ENCODE measurements around the gene MCTP2.

Gene MCTP2, protein sequence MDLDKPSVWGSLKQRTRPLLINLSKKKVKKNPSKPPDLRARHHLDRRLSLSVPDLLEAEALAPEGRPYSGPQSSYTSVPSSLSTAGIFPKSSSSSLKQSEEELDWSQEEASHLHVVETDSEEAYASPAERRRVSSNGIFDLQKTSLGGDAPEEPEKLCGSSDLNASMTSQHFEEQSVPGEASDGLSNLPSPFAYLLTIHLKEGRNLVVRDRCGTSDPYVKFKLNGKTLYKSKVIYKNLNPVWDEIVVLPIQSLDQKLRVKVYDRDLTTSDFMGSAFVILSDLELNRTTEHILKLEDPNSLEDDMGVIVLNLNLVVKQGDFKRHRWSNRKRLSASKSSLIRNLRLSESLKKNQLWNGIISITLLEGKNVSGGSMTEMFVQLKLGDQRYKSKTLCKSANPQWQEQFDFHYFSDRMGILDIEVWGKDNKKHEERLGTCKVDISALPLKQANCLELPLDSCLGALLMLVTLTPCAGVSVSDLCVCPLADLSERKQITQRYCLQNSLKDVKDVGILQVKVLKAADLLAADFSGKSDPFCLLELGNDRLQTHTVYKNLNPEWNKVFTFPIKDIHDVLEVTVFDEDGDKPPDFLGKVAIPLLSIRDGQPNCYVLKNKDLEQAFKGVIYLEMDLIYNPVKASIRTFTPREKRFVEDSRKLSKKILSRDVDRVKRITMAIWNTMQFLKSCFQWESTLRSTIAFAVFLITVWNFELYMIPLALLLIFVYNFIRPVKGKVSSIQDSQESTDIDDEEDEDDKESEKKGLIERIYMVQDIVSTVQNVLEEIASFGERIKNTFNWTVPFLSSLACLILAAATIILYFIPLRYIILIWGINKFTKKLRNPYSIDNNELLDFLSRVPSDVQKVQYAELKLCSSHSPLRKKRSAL

DNA sequence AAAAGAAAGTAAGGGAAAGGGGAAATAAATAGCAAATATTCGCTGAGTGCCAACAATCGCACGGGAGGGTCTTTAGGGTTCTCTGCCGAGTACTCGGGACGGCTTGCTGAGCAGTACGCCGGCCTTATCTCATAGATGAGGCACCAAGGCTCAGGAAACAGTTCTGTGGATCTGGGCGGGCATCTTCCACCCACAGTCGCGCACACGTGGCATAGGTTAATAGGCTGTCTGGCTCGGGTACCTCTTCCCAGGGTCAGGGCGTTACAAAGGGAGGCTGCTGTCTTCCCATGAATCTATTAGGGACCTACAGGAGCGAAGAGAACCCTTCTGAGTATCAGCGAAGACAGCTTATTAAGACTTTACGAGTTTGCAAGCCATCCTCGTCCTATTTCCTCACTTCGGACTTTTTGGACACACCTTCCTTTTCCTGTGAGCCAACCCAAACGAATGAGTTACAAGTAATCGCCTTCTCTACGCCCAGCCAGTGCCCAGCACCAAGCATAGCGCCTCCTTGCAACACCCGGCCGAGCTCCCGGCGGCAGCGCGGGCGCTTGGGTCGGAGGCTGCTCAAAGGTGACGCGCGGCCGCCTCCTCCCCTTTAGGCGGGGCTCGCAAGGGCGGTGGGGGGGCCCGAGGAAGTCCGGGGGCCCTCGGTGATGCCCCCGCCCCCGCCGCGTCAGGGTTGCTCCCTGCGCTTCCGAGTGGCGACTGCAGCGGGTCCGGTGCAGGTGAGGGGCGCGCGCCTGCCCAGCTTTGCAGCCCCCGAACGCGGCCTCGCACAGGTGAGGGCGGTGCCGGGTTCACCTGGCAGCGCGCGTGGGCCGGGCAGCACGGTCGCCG is at the start of gene MCTP2:
MCTP2 (plus strand) TSS at position 679 of the 840 bp plus-strand sequence. CDS start 66,705 bp downstream, outside the sequence.
- peak; percentile 79 for DNase-seq

- DNase-seq = no peak
These were observed 48.5 kb upstream of the MCTP2 start for GRCh38 chr15:94182883-94183282.

GRCh38 chr15:94185547-94186236 is 45.7 kb upstream of the MCTP2 start:
- no peak for DNase-seq

- DNase-seq = no peak
These were observed 44.5 kb upstream of the MCTP2 start for GRCh38 chr15:94186770-94187331.

GRCh38 chr15:94193906-94194305 is 37.5 kb upstream of the MCTP2 start:
- no peak for DNase-seq

DNA sequence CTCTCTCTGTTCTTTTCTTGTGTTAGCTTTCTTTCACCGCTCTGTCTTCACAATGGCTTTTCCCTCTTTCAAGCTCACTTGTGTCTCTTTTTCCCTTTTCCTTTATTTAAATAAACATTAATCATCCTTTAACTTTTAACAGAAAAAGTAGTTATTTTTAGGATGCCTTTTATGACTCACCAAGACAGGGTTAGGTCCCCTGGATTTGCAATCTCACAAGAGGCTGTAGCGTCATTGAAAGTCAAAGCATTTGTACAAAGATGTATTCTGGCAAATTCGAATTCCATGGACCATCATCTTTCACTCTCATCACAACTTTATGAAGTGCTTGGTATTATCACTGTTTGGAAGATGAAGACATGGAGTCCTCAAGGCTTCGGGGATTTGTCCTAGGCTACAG is 34.8 kb upstream of the MCTP2 start:
- no peak for DNase-seq

- no peak for DNase-seq
These were observed 32.7 kb upstream of the MCTP2 start for GRCh38 chr15:94198633-94199032.

GRCh38 chr15:94199725-94200124 is 31.6 kb upstream of the MCTP2 start:
- no peak for DNase-seq

DNA sequence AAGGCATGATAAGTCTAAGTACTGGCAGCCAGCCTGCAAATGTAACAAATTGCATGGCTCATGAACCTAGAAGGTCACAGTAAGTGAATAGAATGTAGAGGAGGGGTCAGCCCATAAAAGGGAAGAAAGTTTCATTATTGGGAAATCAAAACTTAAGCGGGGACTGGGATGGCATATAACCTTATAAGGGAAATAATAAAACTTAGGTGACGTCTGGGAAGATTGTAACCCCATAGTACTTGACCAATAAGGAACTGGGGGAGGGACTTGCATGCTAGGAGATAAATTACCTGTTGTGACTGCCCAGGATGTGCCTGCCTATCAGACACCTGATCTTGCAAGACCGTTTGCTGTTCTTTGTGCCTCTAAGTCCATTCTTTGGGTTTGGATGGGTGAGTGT is 28.1 kb upstream of the MCTP2 start:
- DNase-seq = no peak

GRCh38 chr15:94205366-94205765 is 26.0 kb upstream of the MCTP2 start:
- DNase-seq = no peak

DNA sequence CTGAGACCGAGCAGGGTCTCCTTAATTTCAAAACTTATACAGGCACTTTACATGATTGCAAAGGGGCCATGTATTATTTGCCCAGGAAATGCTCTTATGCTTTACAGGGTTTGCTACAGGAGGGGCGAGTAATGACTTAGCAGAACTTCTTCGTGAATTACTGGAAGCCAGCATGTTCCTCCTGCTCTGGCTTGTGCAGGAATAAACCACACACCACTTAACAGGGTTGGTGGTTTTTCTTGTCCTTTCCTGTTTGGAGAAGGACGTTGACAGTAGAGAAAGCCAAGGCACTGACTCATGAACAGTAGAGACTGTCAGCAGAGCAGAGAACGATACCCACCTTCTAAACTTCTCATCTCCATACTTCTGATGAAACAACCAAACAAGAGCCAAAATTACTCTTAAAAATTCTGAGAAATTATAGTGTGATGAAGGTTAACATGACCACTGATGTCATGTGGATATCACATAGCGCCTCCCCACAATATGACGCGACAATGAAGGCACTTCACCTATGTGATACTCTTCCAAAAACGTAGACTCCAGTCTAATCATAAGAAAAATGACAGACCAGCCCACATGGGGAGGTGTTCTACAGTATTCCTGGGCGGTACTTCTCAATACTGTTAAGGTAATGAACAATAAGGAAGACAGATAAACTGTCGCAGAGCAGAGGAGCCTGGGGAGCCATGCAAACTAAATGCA is 24.7 kb upstream of the MCTP2 start:
- no peak for DNase-seq

- DNase-seq = no peak
These were observed 19.1 kb upstream of the MCTP2 start for GRCh38 chr15:94212291-94212690.

DNA sequence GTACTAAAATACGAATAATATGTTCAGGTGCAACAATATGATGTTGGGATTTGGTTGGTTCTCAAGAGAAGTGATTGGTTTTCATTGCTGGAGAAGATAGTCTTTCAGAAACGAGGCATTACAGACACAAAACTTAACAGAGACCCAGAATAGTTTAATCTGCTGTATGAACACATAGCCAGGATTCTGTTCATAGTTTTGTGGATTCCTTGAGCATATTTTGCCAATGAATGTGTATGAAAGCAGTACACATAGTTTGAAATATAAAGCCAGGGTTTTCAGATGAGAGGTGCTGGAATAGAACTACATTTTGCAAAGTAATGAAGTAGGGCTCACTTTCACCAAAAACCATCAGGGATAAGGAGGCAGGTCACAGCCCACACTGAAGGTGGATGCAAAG is 5.7 kb upstream of the MCTP2 start:
- DNase-seq = no peak

DNA sequence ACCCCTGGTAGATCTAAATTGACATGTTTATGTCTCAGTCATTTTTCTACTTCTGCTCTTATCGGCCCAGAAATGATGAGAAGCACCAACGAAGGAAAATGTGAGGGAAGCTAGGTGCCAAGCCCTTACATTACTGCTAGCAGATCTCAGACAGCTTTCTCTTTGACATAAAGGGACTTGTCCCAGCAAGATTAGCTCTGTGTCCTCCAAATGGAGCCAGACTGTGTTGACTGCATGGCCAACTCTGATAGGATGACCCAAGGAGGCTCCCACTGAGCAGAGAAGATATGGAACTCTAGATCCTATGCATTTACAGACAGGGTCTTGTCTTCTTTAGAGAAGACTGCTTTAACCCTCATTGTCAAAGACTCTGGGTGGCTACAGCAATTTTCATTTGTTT is 2.8 kb upstream of the MCTP2 start:
- no peak for DNase-seq

GRCh38 chr15:94229591-94230369 is 1.6 kb upstream of the MCTP2 start:
- DNase-seq = peak; percentile 24

DNA sequence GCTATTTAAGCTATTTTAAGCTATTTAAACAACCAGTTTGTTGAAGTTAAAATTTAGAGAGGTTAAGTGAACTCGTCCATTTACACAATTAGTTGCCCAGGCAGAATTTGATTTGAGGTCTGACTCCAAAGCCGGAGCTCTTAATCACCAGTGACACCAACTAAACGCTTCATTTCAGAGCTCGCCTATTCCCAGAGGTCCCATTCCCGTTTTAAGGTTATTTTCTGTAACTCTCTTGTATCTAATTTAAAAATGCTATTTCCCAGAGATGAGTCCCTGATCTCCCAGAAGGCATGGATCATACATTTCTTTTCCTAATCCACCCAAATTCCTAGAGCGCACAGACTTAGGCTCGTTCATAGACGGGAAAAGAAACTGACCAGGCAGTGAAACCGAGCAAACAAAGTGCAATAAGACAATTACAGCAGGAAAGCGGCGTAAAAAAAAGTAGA is 904 bp upstream of the MCTP2 start:
- no peak for DNase-seq

DNA sequence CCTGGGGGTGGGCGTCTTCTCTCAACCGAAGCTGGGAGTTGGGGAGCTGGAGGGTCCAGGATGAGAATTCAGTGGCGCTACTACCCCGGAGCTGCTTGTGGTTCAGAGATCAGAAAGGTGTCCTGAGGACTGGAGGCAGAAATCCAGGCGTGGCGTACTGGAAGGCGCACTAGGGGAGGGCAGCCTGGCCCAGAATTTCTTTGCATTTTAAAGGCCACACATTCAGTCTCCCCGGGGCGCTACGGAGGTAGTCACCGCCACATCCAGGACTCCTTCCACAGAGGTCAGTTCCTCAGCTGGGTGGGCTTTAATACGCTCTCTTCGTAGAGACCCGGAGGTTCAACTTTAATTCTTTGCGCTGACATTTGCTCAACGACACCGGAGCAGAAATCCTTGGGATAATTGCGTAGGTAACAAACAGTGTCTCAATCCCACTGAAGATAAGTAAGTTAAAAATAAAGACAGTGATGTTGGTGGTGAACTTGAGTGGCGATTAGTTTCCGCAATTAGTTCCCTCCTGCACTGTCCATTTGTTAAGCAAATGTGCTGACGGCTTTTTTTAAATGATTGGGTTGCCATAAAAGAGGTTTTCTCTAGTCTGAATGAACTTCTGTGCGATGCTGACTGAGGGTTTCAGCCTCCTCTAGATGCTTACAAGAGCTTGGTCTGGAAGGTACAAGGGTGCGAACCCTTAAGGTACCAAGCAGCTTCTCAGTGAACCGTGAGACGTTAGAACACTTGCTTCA is 535 bp downstream of the MCTP2 start:
- no peak for DNase-seq

- no peak for DNase-seq
These were observed 2.1 kb downstream of the MCTP2 start for GRCh38 chr15:94233441-94233840.

DNA sequence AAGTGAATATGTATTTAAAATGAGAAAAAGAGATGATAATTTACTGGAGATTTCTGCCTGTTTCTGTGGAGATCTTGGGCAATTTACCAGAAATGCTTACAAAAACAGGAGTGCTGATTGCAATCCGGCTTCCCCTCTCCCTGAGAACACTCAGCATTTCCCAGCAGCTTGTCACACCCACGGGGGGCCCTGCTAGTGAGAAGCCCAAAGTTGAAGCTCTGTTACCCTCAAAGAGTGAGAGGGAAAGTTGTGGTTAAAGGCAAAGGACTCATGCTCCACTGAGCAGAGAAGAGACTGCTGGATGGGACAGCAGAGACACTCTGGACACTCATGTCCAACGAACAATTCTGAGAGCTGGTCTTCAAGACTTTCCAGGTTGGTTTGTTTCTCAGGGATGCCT is 2.9 kb downstream of the MCTP2 start:
- peak; percentile 10 for DNase-seq

DNA sequence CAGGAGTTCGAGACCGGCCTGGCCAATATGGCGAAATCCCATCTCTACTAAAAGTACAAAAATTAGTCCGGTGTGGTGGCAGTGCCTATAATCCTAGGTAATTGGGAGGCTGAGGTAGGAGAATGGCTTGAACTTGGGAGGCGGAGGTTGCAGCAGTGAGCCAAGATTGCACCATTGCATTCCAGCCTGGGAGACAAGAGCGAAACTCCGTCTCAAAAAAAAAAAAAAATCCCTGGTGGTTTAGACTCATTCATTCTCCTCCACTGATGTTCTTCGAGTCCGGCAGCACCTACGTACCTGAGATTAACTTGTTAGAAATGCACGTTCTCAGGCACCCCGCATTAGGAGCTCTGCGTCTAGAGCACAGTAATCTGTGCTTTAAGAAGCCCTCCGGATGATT is 3.7 kb downstream of the MCTP2 start:
- no peak for DNase-seq
